Neutrophil (primary cell): Measurements from ENCODE around the gene RNF34.

Experiments used
- H3K27ac ChIP-seq: fragments of 200-600 bp; sonication (generic); 2 replicates; pipeline ENCODE4 v1.5.1; 2016; ENCODE audit warnings: mild to moderate bottlenecking, moderate library complexity
- H3K27me3 ChIP-seq: fragments of 200-600 bp; sonication (generic); 2 replicates; pipeline ENCODE4 v1.6.0; 2016; ENCODE audit warnings: mild to moderate bottlenecking
- H3K36me3 ChIP-seq: fragments of 200-600 bp; sonication (generic); 2 replicates; pipeline ENCODE4 v1.5.1; 2017
- H3K4me1 ChIP-seq, 2 experiments: fragments of 200-600 bp in 1 of 2; sonication (generic) in 1 of 2; 1 replicate in 1 of 2; 2 replicates in 1 of 2; pipeline versions ENCODE4 v1.5.1 to v1.6.1; 2013 to 2016; ENCODE audit warnings: low read depth in 1 of 2, low read length in 1 of 2, mild to moderate bottlenecking in 1 of 2, moderate library complexity in 1 of 2; ENCODE audit not compliant: control insufficient read depth in 1 of 2, insufficient read depth in 1 of 2
- H3K4me3 ChIP-seq, 2 experiments: fragments of 200-600 bp in 1 of 2; sonication (generic) in 1 of 2; 1 replicate in 1 of 2; 2 replicates in 1 of 2; pipeline ENCODE4 v1.5.1; 2013 to 2016; ENCODE audit warnings: low read depth in 1 of 2, low read length in 1 of 2, mild to moderate bottlenecking in 1 of 2, moderate library complexity in 1 of 2
- H3K9me3 ChIP-seq: fragments of 200-600 bp; sonication (generic); 2 replicates; pipeline ENCODE4 v1.5.1; 2016
- CTCF ChIP-seq: fragments of 200-600 bp; sonication (generic); IDR thresholded peaks from 2 replicates; pipeline ENCODE4 v1.5.1; 2016; ENCODE audit warnings: antibody characterized with exemption

Gene RNF34

GRCh38 chr12:121392325-121392716 lies 7.6 kb upstream of the RNF34 start:
- H3K27ac ChIP-seq, result no peak overlapping the region
- H3K4me1 ChIP-seq, result no peaks in the 10 kb centered on the region
- no peaks in the 10 kb centered on the region for H3K27me3 ChIP-seq
- H3K36me3 ChIP-seq, result no peaks in the 10 kb centered on the region
- TF ChIP-seq CTCF, result no peak
- no peak overlapping the region for H3K4me3 ChIP-seq
- H3K9me3 ChIP-seq, result no peaks in the 10 kb centered on the region

GRCh38 chr12:121397521-121397920 lies 2.4 kb upstream of the RNF34 start:
- no peak for TF ChIP-seq CTCF
- no peak overlapping the region for H3K27ac ChIP-seq
- H3K4me1 ChIP-seq, result peaks cover 31% of the 10 kb centered on the region in 2 experiments
- no peaks in the 10 kb centered on the region for H3K36me3 ChIP-seq
- no peaks in the 10 kb centered on the region for H3K27me3 ChIP-seq
- no peak overlapping the region for H3K4me3 ChIP-seq
- no peaks in the 10 kb centered on the region for H3K9me3 ChIP-seq

GRCh38 chr12:121398355-121398754 lies 1.6 kb upstream of the RNF34 start:
- no peak for TF ChIP-seq CTCF
- Histone ChIP-seq H3K36me3 (peaks cover 4% of the 10 kb centered on the region), H3K4me1 (peaks cover 33 to 36% of the 10 kb centered on the region in 2 experiments), H3K27ac (no peak overlapping the region), H3K4me3 (no peak overlapping the region), H3K27me3 (no peaks in the 10 kb centered on the region), H3K9me3 (no peaks in the 10 kb centered on the region)

- Histone ChIP-seq H3K27ac (peak overlapping the region; percentile 93), H3K9me3 (no peaks in the 10 kb centered on the region), H3K27me3 (no peaks in the 10 kb centered on the region), H3K4me1 (peaks cover 33 to 36% of the 10 kb centered on the region in 2 experiments), H3K36me3 (peaks cover 17% of the 10 kb centered on the region), H3K4me3 (peak overlapping the region; percentile 76 to 99)
- no peak for TF ChIP-seq CTCF
Observed at GRCh38 chr12:121400332-121401139, 618 bp downstream of the RNF34 start.

- TF ChIP-seq CTCF, result no peak
- no peaks in the 10 kb centered on the region for H3K27me3 ChIP-seq
- no peak overlapping the region for H3K4me3 ChIP-seq
- no peak overlapping the region for H3K27ac ChIP-seq
- no peaks in the 10 kb centered on the region for H3K9me3 ChIP-seq
- peaks cover 33 to 35% of the 10 kb centered on the region in 2 experiments for H3K4me1 ChIP-seq
- H3K36me3 ChIP-seq, result peaks cover 35% of the 10 kb centered on the region
Observed at GRCh38 chr12:121403721-121404120, 3.8 kb downstream of the RNF34 start.
